SK-N-SH treated with all-trans-retinoic acid at 6 μM for 48 hours (cell line): Measurements from ENCODE around the gene GRM7.

Experiments used
- ATAC-seq: fragments of 200-7000 bp; cut with Tn5 transposase; 3 replicates; pipeline ENCODE4 v1.9.1; 2020; ENCODE audit warnings: mild to moderate bottlenecking, moderate library complexity
- BACH2 ChIP-seq: fragments of 250-450 bp; sonication (Bioruptor Pico); IDR thresholded peaks from 2 replicates; pipeline ENCODE4 v1.9.0; 2021; ENCODE audit warnings: mild to moderate bottlenecking, borderline replicate concordance
- CREB5 ChIP-seq: fragments of 250-450 bp; sonication (Bioruptor Pico); IDR thresholded peaks from 2 replicates; pipeline ENCODE4 v1.5.1; 2020; ENCODE audit warnings: low read depth, mild to moderate bottlenecking, moderate library complexity
- CSDC2 ChIP-seq: fragments of 250-450 bp; sonication (Bioruptor Pico); IDR thresholded peaks from 2 replicates; pipeline ENCODE4 v1.5.0; 2020; ENCODE audit warnings: mild to moderate bottlenecking, moderate library complexity
- CSRNP3 ChIP-seq: fragments of 250-450 bp; sonication (Bioruptor Pico); IDR thresholded peaks from 2 replicates; pipeline ENCODE4 v1.5.1; 2021; ENCODE audit warnings: mild to moderate bottlenecking, moderate library complexity
- ESRRG ChIP-seq: fragments of 250-450 bp; sonication (Bioruptor Pico); IDR thresholded peaks from 2 replicates; pipeline ENCODE4 v1.6.1; 2021; ENCODE audit warnings: mild to moderate bottlenecking
- GLIS3 ChIP-seq: fragments of 250-450 bp; sonication (Bioruptor Pico); IDR thresholded peaks from 2 replicates; pipeline ENCODE4 v1.5.0; 2020; ENCODE audit warnings: mild to moderate bottlenecking, moderate library complexity
- ISL1 ChIP-seq: fragments of 250-450 bp; sonication (Bioruptor Pico); IDR thresholded peaks from 2 replicates; pipeline ENCODE4 v2.1.2; 2022; ENCODE audit warnings: mild to moderate bottlenecking, moderate library complexity
- OSR1 ChIP-seq: fragments of 250-450 bp; sonication (Bioruptor Pico); IDR thresholded peaks from 2 replicates; pipeline ENCODE4 v1.8.0; 2022; ENCODE audit warnings: moderate library complexity, mild to moderate bottlenecking, inconsistent platforms
- PATZ1 ChIP-seq: fragments of 250-450 bp; sonication (Bioruptor Pico); IDR thresholded peaks from 2 replicates; pipeline ENCODE4 v1.8.0; 2020; ENCODE audit warnings: mild to moderate bottlenecking, moderate library complexity, borderline replicate concordance
- POU6F1 ChIP-seq: fragments of 250-450 bp; sonication (Bioruptor Pico); IDR thresholded peaks from 2 replicates; pipeline ENCODE4 v1.8.0; 2021; ENCODE audit warnings: low read depth, mild to moderate bottlenecking, moderate library complexity, borderline replicate concordance
- PPARA ChIP-seq: fragments of 250-450 bp; sonication (Bioruptor Pico); IDR thresholded peaks from 2 replicates; pipeline ENCODE4 v1.5.0; 2020; ENCODE audit warnings: mild to moderate bottlenecking, borderline replicate concordance
- RARB ChIP-seq: fragments of 250-450 bp; sonication (Bioruptor Pico); IDR thresholded peaks from 2 replicates; pipeline ENCODE4 v1.8.0; 2021; ENCODE audit warnings: mild to moderate bottlenecking, moderate library complexity
- TSHZ2 ChIP-seq: fragments of 250-450 bp; sonication (Bioruptor Pico); IDR thresholded peaks from 2 replicates; pipeline ENCODE4 v1.5.0; 2020; ENCODE audit warnings: mild to moderate bottlenecking, moderate library complexity
- ZC3H10 ChIP-seq: fragments of 250-450 bp; sonication (Bioruptor Pico); IDR thresholded peaks from 2 replicates; pipeline ENCODE4 v1.5.1; 2021; ENCODE audit warnings: mild to moderate bottlenecking, moderate library complexity
- ZFP3 ChIP-seq: fragments of 250-450 bp; sonication (Bioruptor Pico); IDR thresholded peaks from 2 replicates; pipeline ENCODE4 v1.5.0; 2020; ENCODE audit warnings: mild to moderate bottlenecking, moderate library complexity
- ZFP30 ChIP-seq: fragments of 450-650 bp; formaldehyde crosslinking; IDR thresholded peaks from 2 replicates; pipeline ENCODE4 v1.5.0; 2022; ENCODE audit warnings: mild to moderate bottlenecking, moderate library complexity
- ZNF565 ChIP-seq: fragments of 450-650 bp; formaldehyde crosslinking; conservative IDR thresholded peaks from 2 replicates; pipeline ENCODE4 v1.5.0; 2020; ENCODE audit warnings: low read depth, mild to moderate bottlenecking, moderate library complexity
- ZNF8 ChIP-seq: fragments of 450-650 bp; formaldehyde crosslinking; IDR thresholded peaks from 2 replicates; pipeline ENCODE4 v1.5.0; 2020; ENCODE audit warnings: mild to moderate bottlenecking, moderate library complexity

Gene GRM7

GRCh38 chr3:6844723-6845122 lies 16.2 kb upstream of the GRM7 start:
- TF ChIP-seq BACH2 (CRISPR knock-in tag) (no peak), ZNF8 (CRISPR knock-in tag) (no peak), CSDC2 (CRISPR knock-in tag) (no peak), ISL1 (CRISPR knock-in tag) (no peak), ZFP3 (no peak), POU6F1 (CRISPR knock-in tag) (no peak), CSRNP3 (CRISPR knock-in tag) (no peak), PPARA (CRISPR knock-in tag) (no peak)
- no peak for ATAC-seq

- ATAC-seq: no peak
- TF ChIP-seq ZC3H10 (no peak), ZFP3 (no peak), BACH2 (CRISPR knock-in tag) (no peak), ISL1 (CRISPR knock-in tag) (no peak)
Measured at GRCh38 chr3:6854184-6854583, 6.7 kb upstream of the GRM7 start.

GRCh38 chr3:6857510-6857909 lies 3.4 kb upstream of the GRM7 start:
- ATAC-seq: no peak
- TF ChIP-seq ESRRG (no peak), ZNF8 (CRISPR knock-in tag) (no peak), OSR1 (no peak), ISL1 (CRISPR knock-in tag) (no peak), CREB5 (CRISPR knock-in tag) (no peak), PPARA (CRISPR knock-in tag) (no peak), ZFP30 (CRISPR knock-in tag) (no peak), BACH2 (CRISPR knock-in tag) (no peak), ZNF565 (CRISPR knock-in tag) (no peak), CSRNP3 (CRISPR knock-in tag) (no peak), POU6F1 (CRISPR knock-in tag) (no peak)

- ATAC-seq: no peak; the same call in 2 of the 3 replicates
- TF ChIP-seq ESRRG (no peak), RARB (CRISPR knock-in tag) (no peak), TSHZ2 (CRISPR knock-in tag) (no peak), PATZ1 (CRISPR knock-in tag) (no peak), GLIS3 (CRISPR knock-in tag) (no peak), OSR1 (no peak)
- TF ChIP-seq, all 23 proteins: peak for 0
Measured at GRCh38 chr3:6860149-6860953, 564 bp upstream of the GRM7 start.
